GM19351 (cell line): ENCODE data around the gene EGFL7.

Experiments
- ATAC-seq: cut with Tn5 transposase; IDR thresholded peaks from one replicate; pipeline ENCODE4 v1.9.1; 2021; ENCODE audit warnings: mild to moderate bottlenecking, moderate library complexity; ENCODE audit not compliant: unreplicated experiment

Gene EGFL7

GRCh38 chr9:136662656-136663581, at the start of gene EGFL7:
Gene EGFL7, plus strand, starts transcription at chr9:136662916. Its CDS starts 5,367 bp downstream, at chr9:136668283.
- ATAC-seq, result no peak

- ATAC-seq, result no peak
Observed at GRCh38 chr9:136613824-136614371, 48.8 kb upstream of the EGFL7 start.

GRCh38 chr9:136614372-136614922, 48.3 kb upstream of the EGFL7 start:
- ATAC-seq, result no peak

GRCh38 chr9:136614967-136615623, 47.6 kb upstream of the EGFL7 start:
- ATAC-seq, result no peak

- no peak for ATAC-seq
Observed at GRCh38 chr9:136615631-136616306, 46.9 kb upstream of the EGFL7 start.

GRCh38 chr9:136616307-136616635, 46.4 kb upstream of the EGFL7 start:
- ATAC-seq, result no peak

- ATAC-seq, result no peak
Observed at GRCh38 chr9:136616948-136617695, 45.6 kb upstream of the EGFL7 start.

GRCh38 chr9:136617746-136618579, 44.8 kb upstream of the EGFL7 start:
- ATAC-seq, result no peak

GRCh38 chr9:136618580-136619547, 43.9 kb upstream of the EGFL7 start:
- no peak for ATAC-seq

- ATAC-seq, result no peak
Observed at GRCh38 chr9:136619742-136620440, 42.8 kb upstream of the EGFL7 start.

- no peak for ATAC-seq
Observed at GRCh38 chr9:136620441-136621018, 42.2 kb upstream of the EGFL7 start.

- no peak for ATAC-seq
Observed at GRCh38 chr9:136621019-136621733, 41.5 kb upstream of the EGFL7 start.

- ATAC-seq, result no peak
Observed at GRCh38 chr9:136621734-136622093, 41.0 kb upstream of the EGFL7 start.

GRCh38 chr9:136622538-136622948, 40.2 kb upstream of the EGFL7 start:
- ATAC-seq, result no peak

- ATAC-seq, result no peak
Observed at GRCh38 chr9:136623016-136623841, 39.5 kb upstream of the EGFL7 start.

GRCh38 chr9:136623842-136624183, 38.9 kb upstream of the EGFL7 start:
- no peak for ATAC-seq
